Stomach (tissue), 9 donors: Measurements from ENCODE around the gene C9orf152. TPM values are rescaled to one million over a fixed set of nuclear protein-coding genes. Genes with fewer than 3 reads are reported as not detected.
A peak's percentile ranks its signal among the peaks of the same experiment; 100 is the strongest.
"Not testable (repeated sequence)": the region's sequence is repeated elsewhere in the genome, so short reads cannot be mapped to it uniquely, and the experiment has no call there.

ENCODE experiments used
- DNase-seq, 2 donors: peaks; one replicate each; pipeline versions ENCODE4 v3.0.0 to v3.0.0-alpha.2; 2013 to 2019
- H3K27ac ChIP-seq, 5 donors: fragments of 200-600 bp in 4 of 5; sonication (generic) in 4 of 5; one replicate each; pipeline ENCODE4 v1.5.1; 2013 to 2019; ENCODE audit warnings: mild to moderate bottlenecking in 1 of 5, moderate library complexity in 1 of 5
- H3K27me3 ChIP-seq, 3 donors: fragments of 200-600 bp; sonication (generic); one replicate each; pipeline ENCODE4 v1.5.1; 2017 to 2019; ENCODE audit warnings: mixed run types in 1 of 3
- H3K36me3 ChIP-seq, 4 donors: fragments of 200-600 bp; sonication (generic); 1 replicate in 3 of 4; 2 replicates in 1 of 4; pipeline ENCODE4 v1.5.1; 2016 to 2019
- H3K4me1 ChIP-seq, 4 donors: fragments of 200-600 bp; sonication (generic); one replicate each; pipeline ENCODE4 v1.5.1; 2016 to 2019
- H3K4me3 ChIP-seq, 4 donors: fragments of 200-600 bp; sonication (generic) in 3 of 4; one replicate each; pipeline ENCODE4 v1.5.1; 2016 to 2019; ENCODE audit warnings: mild to moderate bottlenecking in 1 of 4
- H3K9me3 ChIP-seq, 4 donors: fragments of 200-600 bp; sonication (generic); one replicate each; pipeline ENCODE4 v1.5.1; 2016 to 2019
- EP300 ChIP-seq: sonication (generic); formaldehyde crosslinking; IDR thresholded peaks from one replicate; pipeline ENCODE4 v1.6.1; 2017; ENCODE audit warnings: antibody characterized with exemption
- POLR2A ChIP-seq, 4 donors: fragments of 450-650 bp; IDR thresholded peaks; one replicate each; pipeline ENCODE4 v1.6.1; 2016; ENCODE audit warnings: antibody characterized with exemption in 4 of 4, control low read depth in 2 of 4, mild to moderate bottlenecking in 1 of 4, moderate library complexity in 1 of 4
- POLR2AphosphoS5 ChIP-seq, 3 donors: sonication (generic); formaldehyde crosslinking; IDR thresholded peaks; one replicate each; pipeline ENCODE4 v1.6.1; 2016; ENCODE audit warnings: antibody characterized with exemption in 3 of 3
- WGBS, 5 donors: extraction: QIAGEN DNeasy Blood & Tissue Kit in 3 of 5; methylation state at CpG; one replicate each; pipeline versions ENCODE4 v1.1.5 to v1.1.7; 2013 to 2018; 5-methylcytosine and 5-hydroxymethylcytosine counted together
- intact Hi-C: fragments of 100-400 bp; cut with DNase I; formaldehyde crosslinking; loops from one replicate; pipeline ENCODE4 v1.15.1; 2023; ENCODE audit warnings: low total_unique reads
- polyA plus RNA-seq, 3 donors: library from polyadenylated mRNA; stranded (reverse); fragments of 200-250 nt; gene quantifications; one replicate each; pipeline ENCODE4 v1.2.3, GENCODE V29; 2013
- total RNA-seq, 5 donors: library from RNA; depleted of rRNA; stranded (reverse); fragments of >200 nt; gene quantifications; one replicate each; pipeline versions ENCODE4 v1.1.0 to v1.2.3, GENCODE V29; 2014 to 2016
- TF ChIP-seq, protein P1 (sequence below), 7 experiments: fragments of 450-650 bp in 4 of 7; fragments of 200-600 bp in 3 of 7; sonication (generic) in 3 of 7; IDR thresholded peaks; one replicate each; pipeline ENCODE4 v1.5.1; 2016 to 2019; ENCODE audit warnings: antibody characterized with exemption in 7 of 7, control low read depth in 2 of 7, mild to moderate bottlenecking in 1 of 7
- donor health status: healthy with polysubstance abuse.
- donor health status: Bipolar disorder and iron deficiency.
- donor health status: healthy.

C9orf152 gene
- total and polyA plus RNA-seq, 8 donors = 1.7 to 26.8 (median 17.0) TPM; not detected in 1

DNA sequence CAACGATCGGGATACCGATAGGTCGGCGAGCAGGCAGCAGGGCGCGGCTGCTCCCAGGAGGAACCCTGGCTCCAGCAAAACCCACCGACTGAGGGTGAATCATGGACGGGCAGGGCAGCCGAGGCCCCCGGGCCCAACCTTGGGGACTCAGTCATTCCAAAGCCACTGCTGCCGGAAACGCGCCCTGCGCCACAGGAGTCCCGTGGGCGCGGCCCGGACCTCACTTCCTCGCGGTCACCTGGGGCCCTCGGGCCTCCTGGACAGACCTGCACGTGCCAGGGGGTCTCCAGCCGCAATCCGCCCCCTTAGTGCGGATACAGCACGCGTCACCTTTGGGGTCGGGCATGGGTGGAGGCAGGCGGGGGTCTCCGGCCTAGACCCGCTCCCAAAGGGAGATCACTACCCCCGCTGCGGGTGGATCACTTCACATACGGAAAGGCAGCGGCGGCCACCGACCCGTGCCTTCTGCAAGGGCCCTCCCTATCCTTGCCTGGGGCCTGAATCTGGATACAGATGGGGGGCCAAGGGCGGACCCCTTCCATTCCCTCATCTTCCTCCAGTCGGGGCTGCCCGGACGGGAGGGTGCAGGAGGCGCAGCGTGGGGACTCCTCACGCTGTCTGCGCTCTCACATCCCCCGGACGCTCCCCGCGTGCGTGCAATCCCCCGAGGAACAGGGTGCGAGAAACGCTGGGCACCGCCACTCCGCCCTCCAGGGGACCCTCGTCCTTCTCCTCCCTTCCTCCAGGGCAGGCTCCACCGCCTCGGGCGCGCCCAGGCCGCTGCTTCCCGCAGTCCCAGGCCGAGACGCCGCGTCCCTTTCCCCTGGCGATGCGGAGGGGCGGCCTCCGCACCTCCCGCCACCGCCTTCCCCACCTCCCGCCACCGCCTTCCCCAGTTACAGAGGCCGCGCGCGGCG is 47.8 kb upstream of the C9orf152 start:
- 0 to 1% (median 0%) methylated on average over 48 to 81 of the region's 81 CpGs for WGBS, 5 donors
- DNase-seq = peak; percentile 73 to 87
- peaks cover 0 to 3% (median under 1%) of the 10 kb centered on the region in 4 donors for H3K36me3 ChIP-seq
- no peaks in the 10 kb centered on the region for H3K9me3 ChIP-seq
- H3K27ac ChIP-seq = peak overlapping the region; percentile 90 to 97 (median 96)
- peak; percentile 56 to 73 (median 71) for TF ChIP-seq POLR2AphosphoS5 (IDR thresholded peaks at IDR 0.05)
- TF ChIP-seq POLR2A (IDR thresholded peaks at IDR 0.05) = peak in 1 of 4 donors; percentile 34
- TF ChIP-seq, protein P1, sequence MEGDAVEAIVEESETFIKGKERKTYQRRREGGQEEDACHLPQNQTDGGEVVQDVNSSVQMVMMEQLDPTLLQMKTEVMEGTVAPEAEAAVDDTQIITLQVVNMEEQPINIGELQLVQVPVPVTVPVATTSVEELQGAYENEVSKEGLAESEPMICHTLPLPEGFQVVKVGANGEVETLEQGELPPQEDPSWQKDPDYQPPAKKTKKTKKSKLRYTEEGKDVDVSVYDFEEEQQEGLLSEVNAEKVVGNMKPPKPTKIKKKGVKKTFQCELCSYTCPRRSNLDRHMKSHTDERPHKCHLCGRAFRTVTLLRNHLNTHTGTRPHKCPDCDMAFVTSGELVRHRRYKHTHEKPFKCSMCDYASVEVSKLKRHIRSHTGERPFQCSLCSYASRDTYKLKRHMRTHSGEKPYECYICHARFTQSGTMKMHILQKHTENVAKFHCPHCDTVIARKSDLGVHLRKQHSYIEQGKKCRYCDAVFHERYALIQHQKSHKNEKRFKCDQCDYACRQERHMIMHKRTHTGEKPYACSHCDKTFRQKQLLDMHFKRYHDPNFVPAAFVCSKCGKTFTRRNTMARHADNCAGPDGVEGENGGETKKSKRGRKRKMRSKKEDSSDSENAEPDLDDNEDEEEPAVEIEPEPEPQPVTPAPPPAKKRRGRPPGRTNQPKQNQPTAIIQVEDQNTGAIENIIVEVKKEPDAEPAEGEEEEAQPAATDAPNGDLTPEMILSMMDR (IDR thresholded peaks at IDR 0.05) = no peak
- no peak for TF ChIP-seq EP300
- H3K4me3 ChIP-seq = peak overlapping the region; percentile 78 to 92 (median 90)
- peaks cover 14 to 58% (median 34%) of the 10 kb centered on the region in 4 donors for H3K4me1 ChIP-seq
- H3K27me3 ChIP-seq = no peaks in the 10 kb centered on the region
- intact Hi-C loops = no loop called here

DNA sequence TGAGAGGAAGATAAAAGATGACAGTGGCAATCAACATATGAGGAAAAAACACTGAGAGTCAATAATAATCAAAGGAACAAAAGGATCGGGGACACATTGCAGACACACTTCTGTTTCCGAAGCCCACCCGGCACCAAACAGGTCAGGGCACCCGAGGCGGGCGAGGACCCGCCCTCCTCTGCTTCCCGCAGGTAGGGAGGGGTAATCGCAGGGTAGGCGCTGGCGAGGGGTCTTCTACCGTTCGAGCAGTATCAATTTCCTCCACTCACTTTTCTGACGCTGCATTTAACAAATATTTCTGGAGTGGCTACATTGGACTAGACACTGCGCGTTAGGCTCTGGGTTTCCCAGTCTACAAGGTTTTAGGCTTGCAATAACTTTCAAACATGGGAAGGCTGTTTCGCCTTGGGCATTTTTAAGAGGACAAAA is 47.1 kb upstream of the C9orf152 start:
- Histone ChIP-seq H3K4me3 (peak overlapping the region; percentile 78 to 92 (median 90)), H3K4me1 (peaks cover 14 to 64% (median 36%) of the 10 kb centered on the region in 4 donors), H3K27me3 (no peaks in the 10 kb centered on the region), H3K27ac (peak overlapping the region; percentile 90 to 97 (median 96)), H3K36me3 (peaks cover 5 to 9% (median 7%) of the 10 kb centered on the region in 4 donors), H3K9me3 (no peaks in the 10 kb centered on the region)
- WGBS, 5 donors = 1 to 7% (median 3%) methylated on average over 17 of the region's 17 CpGs
- TF ChIP-seq, protein P1 (IDR thresholded peaks at IDR 0.05) = no peak
- TF ChIP-seq POLR2A (IDR thresholded peaks at IDR 0.05) = no peak
- TF ChIP-seq POLR2AphosphoS5 (IDR thresholded peaks at IDR 0.05) = no peak
- TF ChIP-seq EP300 = no peak
- DNase-seq = no peak
- intact Hi-C loops = no loop called here

DNA sequence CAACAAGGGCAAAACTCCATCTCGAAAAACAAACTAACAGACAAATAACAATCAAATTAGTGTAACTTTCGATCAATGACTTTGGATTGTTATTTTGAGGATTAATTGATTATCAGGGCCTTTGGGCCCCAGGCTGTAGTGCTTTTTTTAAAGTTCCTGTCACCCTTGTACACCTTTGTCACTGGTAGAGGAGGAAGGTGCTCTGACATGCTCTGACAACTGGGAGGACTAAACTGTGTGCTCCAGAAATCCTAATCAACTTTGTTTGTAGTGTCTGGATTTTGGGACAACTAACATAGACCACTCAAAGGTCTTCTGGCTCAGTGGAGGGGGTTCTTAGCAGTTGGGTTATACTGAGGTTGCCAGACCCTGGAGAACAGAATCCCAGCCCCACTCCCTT is 46.5 kb upstream of the C9orf152 start:
- no peak for DNase-seq
- 36 to 59% (median 47%) methylated on average over 2 of the region's 2 CpGs for WGBS, 5 donors
- H3K9me3 ChIP-seq = no peaks in the 10 kb centered on the region
- H3K27ac ChIP-seq = peak overlapping the region; percentile 57 to 97 (median 96)
- peak overlapping the region; percentile 78 to 92 (median 90) for H3K4me3 ChIP-seq
- H3K27me3 ChIP-seq = no peaks in the 10 kb centered on the region
- H3K4me1 ChIP-seq = peaks cover 14 to 64% (median 36%) of the 10 kb centered on the region in 4 donors
- no peak for TF ChIP-seq POLR2A (IDR thresholded peaks at IDR 0.05)
- TF ChIP-seq EP300 = no peak
- TF ChIP-seq POLR2AphosphoS5 (IDR thresholded peaks at IDR 0.05) = no peak
- TF ChIP-seq, protein P1 (IDR thresholded peaks at IDR 0.05) = no peak
- intact Hi-C loops = no loop called here
- H3K36me3 ChIP-seq = peaks cover 5 to 15% (median 12%) of the 10 kb centered on the region in 4 donors

DNA sequence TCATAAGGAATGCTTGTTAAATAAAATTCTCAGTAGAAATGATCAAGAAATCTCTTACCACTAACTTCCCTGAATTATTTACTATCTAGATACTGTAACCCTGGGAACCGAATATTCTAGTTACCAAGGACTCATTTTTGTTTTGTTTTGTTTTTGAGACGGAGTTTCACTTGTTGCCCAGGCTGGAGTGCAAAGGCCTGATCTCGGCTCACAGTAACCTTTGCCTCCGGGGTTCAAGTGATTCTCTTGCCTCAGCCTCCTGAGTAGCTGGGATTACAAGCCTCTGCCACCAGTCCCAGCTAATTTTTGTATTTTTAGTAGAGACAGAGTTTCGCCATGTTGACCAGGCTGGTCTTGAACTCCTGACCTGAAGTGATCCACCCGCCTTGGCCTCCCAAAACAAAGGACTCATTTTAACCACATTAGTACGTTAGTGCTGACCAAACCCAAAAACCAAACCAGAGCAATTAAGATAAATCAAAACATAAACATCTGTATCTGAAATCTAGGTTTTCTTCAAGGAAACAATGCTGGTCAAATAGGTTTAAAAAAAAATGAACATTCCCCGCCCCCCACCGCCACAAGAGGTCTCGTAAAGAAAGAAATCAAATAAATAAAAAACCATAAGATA is 44.7 kb upstream of the C9orf152 start:
- Histone ChIP-seq H3K27ac (peak overlapping the region in 2 of 5 donors; percentile 22 to 41), H3K4me3 (peak overlapping the region in 1 of 4 donors; percentile 8), H3K9me3 (no peaks in the 10 kb centered on the region), H3K36me3 (peaks cover 6 to 34% (median 30%) of the 10 kb centered on the region in 4 donors), H3K27me3 (no peaks in the 10 kb centered on the region), H3K4me1 (peaks cover 11 to 55% (median 33%) of the 10 kb centered on the region in 4 donors)
- TF ChIP-seq POLR2A (IDR thresholded peaks at IDR 0.05) (no peak), POLR2AphosphoS5 (IDR thresholded peaks at IDR 0.05) (no peak), EP300 (no peak)
- intact Hi-C loops = no loop called here
- WGBS, 5 donors = 40 to 59% (median 45%) methylated on average over 10 of the region's 10 CpGs
- DNase-seq = peak in 1 of 2 donors; percentile 68

DNA sequence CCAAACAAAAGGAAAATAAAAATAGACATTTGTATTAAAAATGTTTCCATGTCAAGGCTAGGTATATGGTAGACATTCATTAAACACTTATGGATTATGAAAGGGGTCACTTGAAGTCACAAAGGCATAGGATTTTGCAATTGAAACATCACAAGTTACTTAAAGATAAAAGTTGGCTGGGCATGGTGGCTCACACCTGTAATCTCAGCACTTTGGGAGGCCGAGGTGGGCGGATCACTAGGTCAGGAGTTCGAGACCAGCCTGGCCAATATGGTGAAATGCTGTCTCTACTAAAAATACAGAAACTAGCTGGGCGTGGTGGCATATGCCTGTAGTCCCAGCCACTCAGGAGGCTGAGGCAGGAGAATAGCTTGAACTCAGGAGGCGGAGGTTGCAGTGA is 43.8 kb upstream of the C9orf152 start:
- intact Hi-C loops, H3K4me3 ChIP-seq, H3K27me3 ChIP-seq, H3K9me3 ChIP-seq, DNase-seq, H3K27ac ChIP-seq: not testable (repeated sequence)
- Histone ChIP-seq H3K4me1 (peaks cover 4 to 48% (median 26%) of the 10 kb centered on the region in 4 donors), H3K36me3 (peaks cover 14 to 42% (median 39%) of the 10 kb centered on the region in 4 donors)
- 87 to 95% (median 89%) methylated on average over 5 of the region's 5 CpGs for WGBS, 5 donors
